Sigmoid colon (tissue), 7 donors: ENCODE results near the gene HIVEP3. TPM values are rescaled to one million over a fixed set of nuclear protein-coding genes. Genes with fewer than 3 reads are reported as not detected.

Experiments used
- DNase-seq: peaks from one replicate; pipeline ENCODE4 v3.0.0-alpha.2; 2019
- H3K27ac ChIP-seq, 4 donors: fragments of 200-600 bp; sonication (generic); one replicate each; pipeline ENCODE4 v1.5.1; 2016 to 2019; ENCODE audit warnings: mild to moderate bottlenecking in 1 of 4
- H3K27me3 ChIP-seq, 3 donors: fragments of 200-600 bp; sonication (generic); one replicate each; pipeline ENCODE4 v1.5.1; 2019; ENCODE audit warnings: mild to moderate bottlenecking in 1 of 3
- H3K36me3 ChIP-seq, 4 donors: fragments of 200-600 bp; sonication (generic); one replicate each; pipeline ENCODE4 v1.5.1; 2016 to 2019
- H3K4me1 ChIP-seq, 4 donors: fragments of 200-600 bp; sonication (generic); one replicate each; pipeline ENCODE4 v1.5.1; 2017 to 2019
- H3K4me3 ChIP-seq, 4 donors: fragments of 200-600 bp; sonication (generic); one replicate each; pipeline ENCODE4 v1.5.1; 2017 to 2019; ENCODE audit warnings: mild to moderate bottlenecking in 2 of 4, moderate library complexity in 1 of 4
- H3K9me3 ChIP-seq, 4 donors: fragments of 200-600 bp in 3 of 4; sonication (generic) in 3 of 4; one replicate each; pipeline versions ENCODE4 v1.5.1 to v1.6.1; 2013 to 2019
- EP300 ChIP-seq, 4 donors: sonication (generic); formaldehyde crosslinking; IDR thresholded peaks; one replicate each; pipeline ENCODE4 v1.6.1; 2017; ENCODE audit warnings: antibody characterized with exemption in 4 of 4
- POLR2A ChIP-seq, 2 donors: fragments of 450-650 bp; IDR thresholded peaks; one replicate each; pipeline ENCODE4 v1.6.1; 2016; ENCODE audit warnings: antibody characterized with exemption in 2 of 2, mild to moderate bottlenecking in 2 of 2, moderate library complexity in 2 of 2
- POLR2AphosphoS5 ChIP-seq, 4 donors: sonication (generic); formaldehyde crosslinking; IDR thresholded peaks; one replicate each; pipeline ENCODE4 v1.6.1; 2017; ENCODE audit warnings: antibody characterized with exemption in 4 of 4
- WGBS, 2 donors: extraction: QIAGEN DNeasy Blood & Tissue Kit; methylation state at CpG; one replicate each; pipeline ENCODE4 v1.1.7; 2013; 5-methylcytosine and 5-hydroxymethylcytosine counted together
- intact Hi-C: fragments of 100-400 bp; cut with DNase I; formaldehyde crosslinking; loops from one replicate; pipeline ENCODE4 v1.15.1; 2023
- polyA plus RNA-seq, 3 donors: library from polyadenylated mRNA; stranded (reverse); fragments of 200-250 nt; gene quantifications; one replicate each; pipeline ENCODE4 v1.2.3, GENCODE V29; 2013
- total RNA-seq, 4 donors: library from RNA; depleted of rRNA; stranded (reverse); fragments of >200 nt; gene quantifications; one replicate each; pipeline ENCODE4 v1.1.0, GENCODE V29; 2016
- TF ChIP-seq, protein P1 (sequence below), 4 experiments: fragments of 450-650 bp in 3 of 4; fragments of 200-600 bp in 1 of 4; IDR thresholded peaks; one replicate each; pipeline ENCODE4 v1.5.1; 2016 to 2019; ENCODE audit warnings: antibody characterized with exemption in 4 of 4, mild to moderate bottlenecking in 3 of 4, moderate library complexity in 2 of 4
- donor health status: healthy with polysubstance abuse.
- donor health status: Bipolar disorder and iron deficiency.
- donor health status: healthy.

Gene HIVEP3
- total and polyA plus RNA-seq, 7 donors: 1.4 to 7.8 (median 3.2) TPM

DNA sequence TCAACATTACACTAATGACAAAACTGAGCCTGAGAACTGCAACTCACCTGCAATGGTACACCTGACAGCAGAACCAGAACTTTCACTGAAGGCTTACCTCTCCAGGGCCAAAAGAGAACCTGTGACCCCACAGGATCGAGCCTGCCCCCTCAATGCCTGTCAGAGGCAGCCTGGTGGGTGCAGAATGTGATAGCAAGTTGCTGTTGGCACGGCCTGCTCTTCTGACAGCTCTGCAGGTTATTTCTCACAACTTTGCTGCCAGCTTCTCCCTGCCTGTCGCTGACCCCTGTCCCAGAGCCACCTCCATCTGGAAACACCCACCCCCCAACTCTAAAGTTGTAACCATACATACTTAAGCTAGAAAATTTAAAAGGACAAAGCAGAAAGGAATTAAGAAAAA lies 35.2 kb downstream of the HIVEP3 start:
- Histone ChIP-seq H3K4me3 (no peak overlapping the region), H3K4me1 (no peaks in the 10 kb centered on the region), H3K36me3 (no peaks in the 10 kb centered on the region), H3K9me3 (no peaks in the 10 kb centered on the region), H3K27me3 (no peaks in the 10 kb centered on the region), H3K27ac (no peak overlapping the region)
- no peak for DNase-seq
- intact Hi-C loops: no loop called here
- 49 to 77% methylated on average over 3 of the region's 3 CpGs for WGBS, 2 donors
- TF ChIP-seq POLR2AphosphoS5 (IDR thresholded peaks at IDR 0.05): no peak
- TF ChIP-seq, protein P1, sequence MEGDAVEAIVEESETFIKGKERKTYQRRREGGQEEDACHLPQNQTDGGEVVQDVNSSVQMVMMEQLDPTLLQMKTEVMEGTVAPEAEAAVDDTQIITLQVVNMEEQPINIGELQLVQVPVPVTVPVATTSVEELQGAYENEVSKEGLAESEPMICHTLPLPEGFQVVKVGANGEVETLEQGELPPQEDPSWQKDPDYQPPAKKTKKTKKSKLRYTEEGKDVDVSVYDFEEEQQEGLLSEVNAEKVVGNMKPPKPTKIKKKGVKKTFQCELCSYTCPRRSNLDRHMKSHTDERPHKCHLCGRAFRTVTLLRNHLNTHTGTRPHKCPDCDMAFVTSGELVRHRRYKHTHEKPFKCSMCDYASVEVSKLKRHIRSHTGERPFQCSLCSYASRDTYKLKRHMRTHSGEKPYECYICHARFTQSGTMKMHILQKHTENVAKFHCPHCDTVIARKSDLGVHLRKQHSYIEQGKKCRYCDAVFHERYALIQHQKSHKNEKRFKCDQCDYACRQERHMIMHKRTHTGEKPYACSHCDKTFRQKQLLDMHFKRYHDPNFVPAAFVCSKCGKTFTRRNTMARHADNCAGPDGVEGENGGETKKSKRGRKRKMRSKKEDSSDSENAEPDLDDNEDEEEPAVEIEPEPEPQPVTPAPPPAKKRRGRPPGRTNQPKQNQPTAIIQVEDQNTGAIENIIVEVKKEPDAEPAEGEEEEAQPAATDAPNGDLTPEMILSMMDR (IDR thresholded peaks at IDR 0.05): no peak
- no peak for TF ChIP-seq EP300 (IDR thresholded peaks at IDR 0.05)
- TF ChIP-seq POLR2A (IDR thresholded peaks at IDR 0.05): no peak

- Histone ChIP-seq H3K9me3 (no peaks in the 10 kb centered on the region), H3K4me1 (no peaks in the 10 kb centered on the region), H3K36me3 (no peaks in the 10 kb centered on the region), H3K4me3 (no peak overlapping the region), H3K27ac (no peak overlapping the region), H3K27me3 (no peaks in the 10 kb centered on the region)
- TF ChIP-seq, protein P1 (IDR thresholded peaks at IDR 0.05): no peak
- TF ChIP-seq EP300 (IDR thresholded peaks at IDR 0.05): no peak
- TF ChIP-seq POLR2A (IDR thresholded peaks at IDR 0.05): no peak
- no peak for TF ChIP-seq POLR2AphosphoS5 (IDR thresholded peaks at IDR 0.05)
- intact Hi-C loops: no loop called here
- no peak for DNase-seq
Measured at GRCh38 chr1:41882486-41882885, 36.2 kb downstream of the HIVEP3 start.

- H3K27me3 ChIP-seq: no peaks in the 10 kb centered on the region
- no peak overlapping the region for H3K27ac ChIP-seq
- no peak overlapping the region for H3K4me3 ChIP-seq
- TF ChIP-seq EP300 (IDR thresholded peaks at IDR 0.05) (no peak), POLR2A (IDR thresholded peaks at IDR 0.05) (no peak), POLR2AphosphoS5 (IDR thresholded peaks at IDR 0.05) (no peak)
- TF ChIP-seq, protein P1 (IDR thresholded peaks at IDR 0.05): no peak
- no peak for DNase-seq
- intact Hi-C loops: no loop called here
- H3K36me3 ChIP-seq: no peaks in the 10 kb centered on the region
- WGBS, 2 donors: 10 to 33% methylated on average over 5 of the region's 5 CpGs
- no peaks in the 10 kb centered on the region for H3K9me3 ChIP-seq
- peaks cover 0 to 3% (median 1%) of the 10 kb centered on the region in 4 donors for H3K4me1 ChIP-seq
Measured at GRCh38 chr1:41882068-41882477, 36.6 kb downstream of the HIVEP3 start.

DNA sequence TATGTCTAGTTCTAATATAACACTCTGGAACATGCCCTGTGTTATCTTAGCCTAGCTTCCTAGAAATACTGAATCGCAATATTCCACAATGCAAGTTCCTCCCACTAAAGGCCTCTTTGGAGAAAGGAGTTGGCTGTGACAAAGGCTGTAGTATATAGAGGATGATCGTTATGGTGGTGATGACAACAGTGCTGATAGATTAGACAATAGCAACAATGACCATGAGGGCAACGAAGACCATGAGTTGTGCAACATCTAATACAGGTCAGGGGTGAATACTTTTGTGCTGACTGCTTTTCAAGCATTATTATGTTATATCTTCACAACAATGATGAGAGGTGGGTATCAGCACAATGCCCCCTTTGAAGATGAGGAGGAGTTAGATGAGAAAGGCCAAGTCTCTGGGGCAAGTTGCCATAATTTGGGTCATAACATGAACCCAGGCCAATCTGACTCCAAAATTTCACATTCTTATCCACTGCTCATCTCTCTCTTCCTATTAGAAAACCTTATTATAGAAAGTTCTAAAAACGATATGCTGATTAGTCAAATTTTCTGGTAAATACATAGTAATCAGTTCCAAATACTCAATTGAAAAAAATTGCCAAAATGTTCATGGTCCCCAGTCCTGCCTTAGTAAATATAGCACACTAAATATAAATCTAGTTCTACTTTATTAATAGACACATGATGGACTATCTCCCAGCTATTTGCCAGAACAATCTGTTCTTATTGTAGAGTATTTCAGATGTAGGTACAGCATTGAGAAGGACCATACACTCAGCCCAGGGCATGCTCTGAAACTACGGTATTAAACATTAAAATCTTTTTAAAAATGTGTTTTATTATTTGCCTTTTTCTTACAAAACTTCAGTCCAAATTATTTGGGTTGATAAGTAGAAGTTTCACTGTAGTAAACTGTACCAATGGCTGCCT lies 37.5 kb downstream of the HIVEP3 start:
- Histone ChIP-seq H3K27me3 (no peaks in the 10 kb centered on the region), H3K9me3 (no peaks in the 10 kb centered on the region), H3K36me3 (no peaks in the 10 kb centered on the region), H3K27ac (no peak overlapping the region), H3K4me3 (no peak overlapping the region), H3K4me1 (peaks cover 0 to 10% (median 4%) of the 10 kb centered on the region in 4 donors)
- WGBS, 2 donors: 67 to 80% methylated on average over 5 of the region's 5 CpGs
- TF ChIP-seq, protein P1 (IDR thresholded peaks at IDR 0.05): no peak
- TF ChIP-seq POLR2AphosphoS5 (IDR thresholded peaks at IDR 0.05) (no peak), POLR2A (IDR thresholded peaks at IDR 0.05) (no peak), EP300 (IDR thresholded peaks at IDR 0.05) (no peak)
- no peak for DNase-seq
- intact Hi-C loops: no loop called here
